Measurements from ENCODE around the gene IPO11.
A peak's percentile ranks its signal among the peaks of the same experiment; 100 is the strongest.
"Not testable (repeated sequence)": the region's sequence is repeated elsewhere in the genome, so short reads cannot be mapped to it uniquely, and the experiment has no call there.

IPO11 gene

GRCh38 chr5:62450259-62450658 is 37.7 kb downstream of the IPO11 start:
- DNase-seq, result no peak

- DNase-seq, result no peak
Observed at GRCh38 chr5:62457071-62457470, 44.5 kb downstream of the IPO11 start.

GRCh38 chr5:62460578-62460983 is 48.0 kb downstream of the IPO11 start:
- DNase-seq, result peak; percentile 15

- no peak for DNase-seq
Observed at GRCh38 chr5:62461561-62461960, 49.0 kb downstream of the IPO11 start.

GRCh38 chr5:62465985-62466925 is 53.7 kb downstream of the IPO11 start:
- no peak for DNase-seq

- no peak for DNase-seq
Observed at GRCh38 chr5:62473209-62473608, 60.6 kb downstream of the IPO11 start.

GRCh38 chr5:62475072-62475471 is 62.5 kb downstream of the IPO11 start:
- DNase-seq, result no peak

- no peak for DNase-seq
Observed at GRCh38 chr5:62477801-62478200, 65.2 kb downstream of the IPO11 start.

GRCh38 chr5:62483556-62483955 is 71.0 kb downstream of the IPO11 start:
- DNase-seq, result no peak

- no peak for DNase-seq
Observed at GRCh38 chr5:62486672-62487071, 74.1 kb downstream of the IPO11 start.

- DNase-seq, result no peak
Observed at GRCh38 chr5:62488531-62488930, 76.0 kb downstream of the IPO11 start.

- DNase-seq, result no peak
Observed at GRCh38 chr5:62489471-62489870, 76.9 kb downstream of the IPO11 start.

- no peak for DNase-seq
Observed at GRCh38 chr5:62494772-62495171, 82.2 kb downstream of the IPO11 start.

GRCh38 chr5:62496876-62497275 is 84.3 kb downstream of the IPO11 start:
- DNase-seq, result no peak

- no peak for DNase-seq
Observed at GRCh38 chr5:62498961-62499360, 86.4 kb downstream of the IPO11 start.

- no peak for DNase-seq
Observed at GRCh38 chr5:62499756-62500155, 87.2 kb downstream of the IPO11 start.

- no peak for DNase-seq
Observed at GRCh38 chr5:62502456-62503101, 90.0 kb downstream of the IPO11 start.

GRCh38 chr5:62504129-62504528 is 91.6 kb downstream of the IPO11 start:
- no peak for DNase-seq

GRCh38 chr5:62506659-62507460 is 94.3 kb downstream of the IPO11 start:
- no peak for DNase-seq

GRCh38 chr5:62508760-62509159 is 96.2 kb downstream of the IPO11 start:
- DNase-seq, result not testable (repeated sequence)

GRCh38 chr5:62509806-62510205 is 97.2 kb downstream of the IPO11 start:
- DNase-seq, result no peak

GRCh38 chr5:62513085-62513484 is 100.5 kb downstream of the IPO11 start:
- DNase-seq, result not testable (repeated sequence)

- no peak for DNase-seq
Observed at GRCh38 chr5:62514510-62515119, 102.1 kb downstream of the IPO11 start.

Measured in NCI-H748 treated with DMSO at 0.1 percent for 48 hours (cell line).